Type B pancreatic cell (in vitro differentiated cells): ENCODE data around the gene OR10V1. TPM values are rescaled to one million over a fixed set of nuclear protein-coding genes. Genes with fewer than 3 reads are reported as not detected.

Source experiments
- DNase-seq: peaks from one replicate; pipeline ENCODE4 v3.0.0; 2021; ENCODE audit warnings: mixed read lengths; ENCODE audit not compliant: unreplicated experiment; ENCODE audit errors: extremely low spot score
- H3K27ac Mint-ChIP-seq: 2 replicates; pipeline ENCODE4 v1.8.0; 2021; ENCODE audit warnings: mild to moderate bottlenecking, mixed read lengths
- H3K27me3 Mint-ChIP-seq: 2 replicates; pipeline ENCODE4 v1.8.0; 2021; ENCODE audit warnings: mixed read lengths
- H3K36me3 Mint-ChIP-seq: 2 replicates; pipeline ENCODE4 v1.8.0; 2021; ENCODE audit warnings: mixed read lengths
- H3K4me1 Mint-ChIP-seq: one replicate; pipeline ENCODE4 v1.8.0; 2021; ENCODE audit warnings: mixed read lengths; ENCODE audit not compliant: unreplicated experiment
- H3K4me3 Mint-ChIP-seq: 2 replicates; pipeline ENCODE4 v1.8.0; 2021; ENCODE audit warnings: mild to moderate bottlenecking, mixed read lengths
- H3K9me3 Mint-ChIP-seq: 2 replicates; pipeline ENCODE4 v1.8.0; 2021; ENCODE audit warnings: mixed read lengths
- CTCF ChIP-seq: fragments of 200-600 bp; sonication (generic); conservative IDR thresholded peaks from 2 replicates; pipeline ENCODE4 v1.5.0; 2021; ENCODE audit warnings: antibody characterized with exemption, mild to moderate bottlenecking
- total RNA-seq: library from RNA; stranded (reverse); gene quantifications from 2 replicates; pipeline ENCODE4 v1.2.1, GENCODE V29; 2021; ENCODE audit warnings: low replicate concordance

The OR10V1 gene
- total RNA-seq, 1 donor from 2014 or later = not detected

- TF ChIP-seq CTCF = peak; percentile 96
- Mint-ChIP-seq H3K27ac (peak overlapping the region; percentile 88), H3K4me3 (peak overlapping the region; percentile 95), H3K4me1 (peaks cover 28% of the 10 kb centered on the region), H3K27me3 (peaks cover 18% of the 10 kb centered on the region), H3K9me3 (no peaks in the 10 kb centered on the region), H3K36me3 (peaks cover 3% of the 10 kb centered on the region)
- DNase-seq = peak; percentile 83
Observed at GRCh38 chr11:59753650-59754493, 40.2 kb upstream of the OR10V1 start.

GRCh38 chr11:59746111-59746510 is 32.5 kb upstream of the OR10V1 start:
- no peaks in the 10 kb centered on the region for H3K9me3 Mint-ChIP-seq
- H3K36me3 Mint-ChIP-seq = no peaks in the 10 kb centered on the region
- no peak overlapping the region for H3K4me3 Mint-ChIP-seq
- no peaks in the 10 kb centered on the region for H3K4me1 Mint-ChIP-seq
- DNase-seq = no peak
- no peak for TF ChIP-seq CTCF
- H3K27me3 Mint-ChIP-seq = peaks cover 11% of the 10 kb centered on the region
- H3K27ac Mint-ChIP-seq = no peak overlapping the region

GRCh38 chr11:59730896-59731565 is 17.4 kb upstream of the OR10V1 start:
- Mint-ChIP-seq H3K36me3 (no peaks in the 10 kb centered on the region), H3K4me1 (no peaks in the 10 kb centered on the region), H3K4me3 (no peak overlapping the region), H3K27ac (no peak overlapping the region), H3K9me3 (no peaks in the 10 kb centered on the region), H3K27me3 (no peaks in the 10 kb centered on the region)
- no peak for TF ChIP-seq CTCF
- DNase-seq = no peak

GRCh38 chr11:59729834-59730233 is 16.2 kb upstream of the OR10V1 start:
- Mint-ChIP-seq H3K27ac (no peak overlapping the region), H3K4me3 (no peak overlapping the region), H3K4me1 (no peaks in the 10 kb centered on the region), H3K27me3 (no peaks in the 10 kb centered on the region), H3K36me3 (no peaks in the 10 kb centered on the region), H3K9me3 (no peaks in the 10 kb centered on the region)
- TF ChIP-seq CTCF = no peak
- no peak for DNase-seq

GRCh38 chr11:59728913-59729312 is 15.3 kb upstream of the OR10V1 start:
- TF ChIP-seq CTCF = no peak
- no peak for DNase-seq
- Mint-ChIP-seq H3K36me3 (no peaks in the 10 kb centered on the region), H3K4me1 (no peaks in the 10 kb centered on the region), H3K4me3 (no peak overlapping the region), H3K9me3 (no peaks in the 10 kb centered on the region), H3K27ac (no peak overlapping the region), H3K27me3 (no peaks in the 10 kb centered on the region)
